AG04450 (cell line): ENCODE results near the gene NAV3. TPM values are rescaled to one million over a fixed set of nuclear protein-coding genes. Genes with fewer than 3 reads are reported as not detected.
A peak's percentile ranks its signal among the peaks of the same experiment; 100 is the strongest.

Source experiments
- CTCF ChIA-PET: fragments of 300-600, 350-600 bp; formaldehyde crosslinking; extraction: SDS; loops from one replicate; lab custom pipeline; 2022; ENCODE audit warnings: antibody characterized with exemption, inconsistent platforms; lab: Charles Lee
- POLR2A ChIA-PET: fragments of 350-600 bp; formaldehyde crosslinking; extraction: SDS; loops from one replicate; lab custom pipeline; 2021; ENCODE audit warnings: antibody characterized with exemption, inconsistent platforms; lab: Yijun Ruan, JAX
- DNase-seq: peaks from one replicate; pipeline ENCODE4 v3.0.0-alpha.2; 2011; ENCODE audit warnings: low read depth, low spot score
- H3K27ac ChIP-seq: one replicate; pipeline ENCODE4 v1.5.1; 2012; ENCODE audit warnings: low read depth, low read length, control low read depth
- H3K27me3 ChIP-seq: one replicate; pipeline ENCODE4 v1.6.0; 2012; ENCODE audit warnings: low read length; ENCODE audit not compliant: control insufficient read depth, insufficient read depth
- H3K4me3 ChIP-seq: 2 replicates; pipeline ENCODE4 v1.5.1; 2011; ENCODE audit warnings: mild to moderate bottlenecking, low read depth, low read length, control low read depth
- H3K9me3 ChIP-seq: 2 replicates; pipeline ENCODE4 v1.5.1; 2012; ENCODE audit warnings: low read length; ENCODE audit not compliant: control insufficient read depth, insufficient read depth
- polyA plus RNA-seq: library from polyadenylated mRNA; depleted of rRNA; stranded (reverse); fragments of >200 nt; gene quantifications from 2 replicates; pipeline ENCODE4 v1.2.3, GENCODE V29; 2011
- TF ChIP-seq, protein P1 (sequence below): IDR thresholded peaks from 2 replicates; pipeline ENCODE4 v1.5.1; 2011; ENCODE audit warnings: low read depth, low read length, control low read depth, inconsistent platforms

NAV3 gene
- polyA plus RNA-seq, 1 experiment: 36.1 TPM

DNA sequence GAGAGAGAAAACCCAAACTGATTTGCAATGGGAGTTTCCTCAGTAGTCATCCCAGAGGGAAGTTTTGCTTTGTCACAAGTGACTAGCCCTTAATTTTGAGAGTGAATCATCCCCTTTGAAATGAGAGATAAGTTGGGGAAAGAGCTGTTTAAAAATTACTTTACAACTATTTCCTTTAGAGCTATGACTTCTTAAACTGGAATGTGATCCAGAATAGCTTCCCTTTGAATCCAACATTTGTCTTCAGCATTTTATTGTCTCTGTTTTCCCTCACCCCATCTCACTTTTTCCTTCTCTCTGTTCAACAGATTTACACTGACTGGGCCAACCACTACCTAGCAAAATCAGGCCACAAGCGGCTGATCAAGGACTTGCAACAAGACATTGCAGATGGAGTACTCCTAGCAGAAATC lies 109.3 kb downstream of the NAV3 start:
- no peaks in the 10 kb centered on the region for H3K27me3 ChIP-seq
- ChIA-PET CTCF (interaction anchor here (1.0 to 1.9 kb wide), 3 partner anchors 13 to 17 kb away, joined by 3 to 14 read pairs (median 3); no protein-coding TSS in a partner anchor), POLR2A (interaction anchor here (0.5 to 1.3 kb wide), 2 partner anchors 15 to 150 kb away, joined by 3 to 9 read pairs; no protein-coding TSS in a partner anchor)
- H3K4me3 ChIP-seq: peak overlapping the region; percentile 58
- peak; percentile 51 for DNase-seq
- peak overlapping the region; percentile 75 for H3K27ac ChIP-seq
- H3K9me3 ChIP-seq: no peaks in the 10 kb centered on the region
- TF ChIP-seq, protein P1, sequence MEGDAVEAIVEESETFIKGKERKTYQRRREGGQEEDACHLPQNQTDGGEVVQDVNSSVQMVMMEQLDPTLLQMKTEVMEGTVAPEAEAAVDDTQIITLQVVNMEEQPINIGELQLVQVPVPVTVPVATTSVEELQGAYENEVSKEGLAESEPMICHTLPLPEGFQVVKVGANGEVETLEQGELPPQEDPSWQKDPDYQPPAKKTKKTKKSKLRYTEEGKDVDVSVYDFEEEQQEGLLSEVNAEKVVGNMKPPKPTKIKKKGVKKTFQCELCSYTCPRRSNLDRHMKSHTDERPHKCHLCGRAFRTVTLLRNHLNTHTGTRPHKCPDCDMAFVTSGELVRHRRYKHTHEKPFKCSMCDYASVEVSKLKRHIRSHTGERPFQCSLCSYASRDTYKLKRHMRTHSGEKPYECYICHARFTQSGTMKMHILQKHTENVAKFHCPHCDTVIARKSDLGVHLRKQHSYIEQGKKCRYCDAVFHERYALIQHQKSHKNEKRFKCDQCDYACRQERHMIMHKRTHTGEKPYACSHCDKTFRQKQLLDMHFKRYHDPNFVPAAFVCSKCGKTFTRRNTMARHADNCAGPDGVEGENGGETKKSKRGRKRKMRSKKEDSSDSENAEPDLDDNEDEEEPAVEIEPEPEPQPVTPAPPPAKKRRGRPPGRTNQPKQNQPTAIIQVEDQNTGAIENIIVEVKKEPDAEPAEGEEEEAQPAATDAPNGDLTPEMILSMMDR: no peak

DNA sequence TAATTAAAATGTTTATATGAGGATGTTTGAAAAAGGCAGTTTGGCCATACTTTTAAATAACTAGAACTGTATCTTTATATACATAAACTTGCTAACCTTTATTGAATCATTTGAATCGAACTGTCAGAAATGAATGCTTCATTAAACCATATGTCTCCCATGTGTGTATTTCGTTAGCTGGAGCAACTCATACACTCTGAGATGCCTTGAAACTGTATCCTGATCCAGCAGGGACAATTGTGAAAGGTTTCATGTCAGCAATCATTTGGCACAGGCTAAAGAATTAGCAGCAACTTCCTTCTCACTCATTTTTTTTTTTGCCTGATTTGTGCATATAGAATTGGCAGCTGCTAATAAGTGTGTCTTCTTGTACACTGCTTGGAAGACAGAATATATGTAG lies 109.9 kb downstream of the NAV3 start:
- no peaks in the 10 kb centered on the region for H3K9me3 ChIP-seq
- DNase-seq: no peak
- H3K4me3 ChIP-seq: peak overlapping the region; percentile 58
- no peaks in the 10 kb centered on the region for H3K27me3 ChIP-seq
- POLR2A ChIA-PET: interaction anchor here (1.3 kb wide), 1 partner anchor 14 kb away, joined by 9 read pairs; no protein-coding TSS in a partner anchor
- CTCF ChIA-PET: interaction anchor here (1.0 to 1.9 kb wide), 4 partner anchors 13 to 17 kb away, joined by 3 to 14 read pairs (median 4); no protein-coding TSS in a partner anchor
- TF ChIP-seq, protein P1: no peak
- peak overlapping the region; percentile 75 for H3K27ac ChIP-seq

DNA sequence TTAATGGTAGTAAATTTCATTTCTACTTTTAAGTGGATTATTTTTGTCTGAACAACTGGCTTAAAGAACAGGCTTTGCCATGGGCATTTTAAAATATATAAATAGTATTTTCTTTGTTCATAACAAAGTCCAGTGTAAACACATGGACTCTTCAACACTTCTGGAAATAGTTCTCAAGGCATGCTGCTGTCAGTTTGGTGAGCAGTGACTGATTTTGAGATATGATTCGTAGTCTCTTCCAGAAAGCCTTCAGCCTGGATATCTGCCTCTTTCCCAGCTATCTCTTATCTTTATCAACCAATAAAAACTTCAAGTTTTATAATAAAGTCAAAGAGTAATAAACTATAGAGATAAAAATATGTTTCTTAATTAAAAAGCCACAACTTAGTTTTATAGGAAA lies 110.7 kb downstream of the NAV3 start:
- CTCF ChIA-PET: interaction anchor here (1.2 kb wide), 1 partner anchor 16 kb away, joined by 6 read pairs; no protein-coding TSS in a partner anchor
- TF ChIP-seq, protein P1: no peak
- DNase-seq: no peak
- POLR2A ChIA-PET: no interaction called here
- no peaks in the 10 kb centered on the region for H3K27me3 ChIP-seq
- no peak overlapping the region for H3K27ac ChIP-seq
- peak overlapping the region; percentile 58 for H3K4me3 ChIP-seq
- H3K9me3 ChIP-seq: no peaks in the 10 kb centered on the region

DNA sequence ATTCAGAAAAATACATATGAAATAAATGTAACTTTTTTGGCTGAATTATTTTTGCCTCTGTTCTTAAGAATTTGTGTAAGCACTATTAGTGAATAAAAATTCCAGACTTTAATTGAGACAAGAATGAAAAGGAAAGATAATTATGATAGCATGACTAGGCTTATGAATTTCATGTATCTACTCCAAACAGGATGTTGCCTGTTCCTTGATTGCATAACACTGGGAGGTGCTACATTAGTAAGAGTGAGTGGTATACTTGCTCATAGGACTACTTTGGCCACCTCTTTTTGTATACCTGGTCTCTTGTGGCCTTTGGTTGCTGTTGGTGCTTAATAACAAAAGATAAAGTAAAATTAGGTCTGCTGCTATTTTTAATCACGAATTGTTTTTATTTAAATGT lies 112.8 kb downstream of the NAV3 start:
- POLR2A ChIA-PET: no interaction called here
- Histone ChIP-seq H3K4me3 (no peak overlapping the region; the same call in 1 of the 2 replicates), H3K27me3 (no peaks in the 10 kb centered on the region), H3K27ac (no peak overlapping the region), H3K9me3 (no peaks in the 10 kb centered on the region)
- DNase-seq: no peak
- CTCF ChIA-PET: no interaction called here
- TF ChIP-seq, protein P1: no peak

DNA sequence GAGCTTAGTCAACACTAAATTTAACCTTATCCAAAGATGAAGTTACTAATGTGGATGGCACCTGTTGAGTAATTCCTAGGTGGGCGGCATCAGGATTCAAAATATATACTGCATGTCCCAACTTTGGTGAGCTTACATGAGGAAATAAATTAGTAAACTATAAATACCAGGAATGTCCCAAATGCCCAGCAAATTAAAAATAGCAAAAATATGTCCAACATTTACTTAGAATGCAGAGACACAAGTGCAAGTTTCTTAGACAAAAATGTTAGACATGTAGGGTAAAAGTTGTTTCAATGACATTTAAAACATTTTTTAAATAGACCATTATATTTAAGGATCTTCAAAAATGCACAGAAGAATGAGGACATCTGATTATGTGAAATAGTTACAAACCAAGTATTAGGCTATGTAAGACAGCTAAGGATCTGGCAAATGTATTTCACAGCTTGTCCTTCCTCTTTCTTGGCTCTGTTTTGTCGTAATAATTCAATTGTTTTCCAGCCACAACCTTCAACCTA lies 115.9 kb downstream of the NAV3 start:
- ChIA-PET POLR2A (interaction anchor here (1.2 kb wide), 1 partner anchor 11 kb away, joined by 5 read pairs; no protein-coding TSS in a partner anchor), CTCF (interaction anchor here (0.6 to 2.1 kb wide), 4 partner anchors 19 to 1506 kb away, joined by 3 to 11 read pairs (median 4); no protein-coding TSS in a partner anchor)
- Histone ChIP-seq H3K27ac (no peak overlapping the region), H3K4me3 (peak overlapping the region; percentile 28), H3K27me3 (no peaks in the 10 kb centered on the region), H3K9me3 (no peaks in the 10 kb centered on the region)
- TF ChIP-seq, protein P1: no peak
- no peak for DNase-seq
